ENCODE data around the gene ADIRF.

GRCh38 chr10:86962136-86962980, 5.9 kb upstream of the ADIRF start:
- TF ChIP-seq CTCF (conservative IDR thresholded peaks at IDR 0.05 in 1 of 2, IDR thresholded peaks at IDR 0.05 in 1 of 2; ENCODE audit: extremely low read depth in 1 of 2, insufficient read depth in 1 of 2, low read depth in 1 of 2, low read length in 2 of 2) (no peak), EZH2 (IDR thresholded peaks at IDR 0.05; ENCODE audit: borderline replicate concordance, low read length) (no peak)

Data from mammary epithelial cell (primary cell).